T-helper 2 cell treated with Interferon-gamma antibody and Interleukin-4, amounts not matched to agents 5 μg/mL and 100 μg/mL, for 36 hours (primary cell): ENCODE measurements around the gene CNTN5.
"Not testable (repeated sequence)": the region's sequence is repeated elsewhere in the genome, so short reads cannot be mapped to it uniquely, and the experiment has no call there.

Experiments
- DNase-seq: peaks from one replicate; pipeline ENCODE4 v3.0.0; 2021; ENCODE audit warnings: low spot score
- H3K27ac Mint-ChIP-seq: one replicate; pipeline ENCODE4 v1.8.0; 2021; ENCODE audit warnings: mild to moderate bottlenecking, mixed read lengths
- H3K27me3 Mint-ChIP-seq: one replicate; pipeline ENCODE4 v1.8.0; 2021; ENCODE audit warnings: low read depth, mixed read lengths
- H3K36me3 Mint-ChIP-seq: one replicate; pipeline ENCODE4 v1.8.0; 2021; ENCODE audit warnings: low read depth, mixed read lengths
- H3K4me1 Mint-ChIP-seq: one replicate; pipeline ENCODE4 v1.8.0; 2021; ENCODE audit warnings: low read depth, mixed read lengths
- H3K4me3 Mint-ChIP-seq: one replicate; pipeline ENCODE4 v1.8.0; 2022; ENCODE audit warnings: mild to moderate bottlenecking, moderate library complexity, mixed read lengths
- H3K9me3 Mint-ChIP-seq: one replicate; pipeline ENCODE4 v1.8.0; 2021; ENCODE audit warnings: mixed read lengths

Gene CNTN5

DNA sequence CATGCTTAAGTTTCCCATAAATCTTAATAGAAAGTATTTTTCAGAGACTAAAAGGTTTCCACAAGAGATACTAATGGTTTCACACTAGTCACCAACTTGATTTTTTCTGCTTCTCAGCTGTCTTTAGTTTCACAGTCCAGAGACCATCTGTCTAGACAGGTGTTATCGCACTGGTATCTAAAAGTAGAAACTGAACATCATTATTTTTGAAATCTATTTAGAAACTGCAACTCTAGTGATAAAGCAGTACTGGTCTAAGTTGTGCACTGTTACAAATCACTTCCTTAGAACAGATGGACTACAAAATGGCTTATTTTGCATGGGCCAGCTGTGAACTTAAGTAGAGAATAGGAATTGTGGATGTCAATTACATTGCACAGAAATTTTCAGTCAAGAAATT is 78.0 kb downstream of the CNTN5 start:
- no peaks in the 10 kb centered on the region for H3K4me1 Mint-ChIP-seq
- H3K27me3 Mint-ChIP-seq = no peaks in the 10 kb centered on the region
- DNase-seq = no peak
- H3K9me3 Mint-ChIP-seq = peaks cover 22% of the 10 kb centered on the region
- H3K27ac Mint-ChIP-seq = no peak overlapping the region
- H3K4me3 Mint-ChIP-seq = no peak overlapping the region
- no peaks in the 10 kb centered on the region for H3K36me3 Mint-ChIP-seq

- H3K27me3 Mint-ChIP-seq = no peaks in the 10 kb centered on the region
- no peaks in the 10 kb centered on the region for H3K4me1 Mint-ChIP-seq
- DNase-seq = no peak
- H3K27ac Mint-ChIP-seq = no peak overlapping the region
- H3K4me3 Mint-ChIP-seq = no peak overlapping the region
- peaks cover 16% of the 10 kb centered on the region for H3K9me3 Mint-ChIP-seq
- no peaks in the 10 kb centered on the region for H3K36me3 Mint-ChIP-seq
These were observed 96.9 kb downstream of the CNTN5 start for GRCh38 chr11:99117603-99118002.

- H3K4me3 Mint-ChIP-seq, H3K27me3 Mint-ChIP-seq, H3K27ac Mint-ChIP-seq, H3K36me3 Mint-ChIP-seq, DNase-seq, H3K4me1 Mint-ChIP-seq: not testable (repeated sequence)
- peaks cover 43% of the 10 kb centered on the region for H3K9me3 Mint-ChIP-seq
These were observed 113.1 kb downstream of the CNTN5 start for GRCh38 chr11:99133862-99134261.

DNA sequence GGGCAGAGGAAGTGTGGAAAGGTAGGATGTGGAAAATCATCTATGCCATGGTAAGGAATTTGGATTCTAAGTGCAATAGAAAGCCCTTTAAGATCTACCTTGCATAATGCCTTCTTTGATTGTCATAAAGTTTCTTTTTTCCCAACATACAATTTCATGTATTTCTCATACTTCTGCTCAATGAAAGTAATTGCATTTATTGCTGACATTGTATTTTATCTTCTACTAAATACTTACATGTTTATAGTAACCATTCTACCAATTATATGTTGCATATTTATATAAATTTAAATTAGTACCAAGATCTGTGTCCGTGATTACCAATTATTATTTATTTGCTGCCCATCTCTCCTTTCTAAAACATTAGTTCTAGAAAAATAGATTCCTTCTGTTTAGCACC is 114.8 kb downstream of the CNTN5 start:
- no peak overlapping the region for H3K27ac Mint-ChIP-seq
- no peaks in the 10 kb centered on the region for H3K36me3 Mint-ChIP-seq

DNA sequence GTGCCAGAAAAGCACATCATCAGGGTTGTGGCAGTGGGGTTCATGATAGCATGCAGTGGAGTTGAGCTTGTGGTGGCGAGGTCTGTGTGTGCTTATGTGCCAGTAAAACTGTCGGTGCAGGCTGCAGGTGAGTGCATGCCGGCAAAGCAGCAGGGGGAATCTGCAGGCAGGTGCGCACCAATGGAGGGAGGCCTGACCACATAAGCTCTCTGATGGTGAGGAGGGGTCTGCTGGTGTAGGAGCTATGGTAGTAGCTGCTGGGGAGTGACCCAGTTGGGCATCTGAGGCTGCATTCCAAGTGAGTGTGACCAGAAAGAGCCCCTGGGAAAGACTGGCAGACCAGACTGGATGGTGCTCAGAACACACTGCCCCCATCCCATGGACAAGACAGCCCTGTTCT is 121.5 kb downstream of the CNTN5 start:
- Mint-ChIP-seq H3K27me3 (no peaks in the 10 kb centered on the region), H3K4me3 (no peak overlapping the region), H3K4me1 (no peaks in the 10 kb centered on the region), H3K27ac (no peak overlapping the region), H3K9me3 (peaks cover 25% of the 10 kb centered on the region), H3K36me3 (no peaks in the 10 kb centered on the region)
- DNase-seq = no peak

More for the DNA sequence above, 114.8 kb downstream of the CNTN5 start:
- DNase-seq = no peak
- no peaks in the 10 kb centered on the region for H3K27me3 Mint-ChIP-seq
- H3K9me3 Mint-ChIP-seq = peaks cover 29% of the 10 kb centered on the region
- no peak overlapping the region for H3K4me3 Mint-ChIP-seq
- H3K4me1 Mint-ChIP-seq = no peaks in the 10 kb centered on the region

GRCh38 chr11:99148352-99148751 is 127.6 kb downstream of the CNTN5 start:
- Mint-ChIP-seq H3K4me1 (no peaks in the 10 kb centered on the region), H3K4me3 (no peak overlapping the region), H3K9me3 (peaks cover 25% of the 10 kb centered on the region), H3K27me3 (no peaks in the 10 kb centered on the region), H3K36me3 (no peaks in the 10 kb centered on the region), H3K27ac (no peak overlapping the region)
- DNase-seq = no peak

GRCh38 chr11:99154277-99154676 is 133.5 kb downstream of the CNTN5 start:
- Mint-ChIP-seq H3K4me1 (no peaks in the 10 kb centered on the region), H3K27me3 (no peaks in the 10 kb centered on the region), H3K4me3 (no peak overlapping the region), H3K36me3 (no peaks in the 10 kb centered on the region), H3K27ac (no peak overlapping the region), H3K9me3 (peaks cover 25% of the 10 kb centered on the region)
- DNase-seq = no peak

- Mint-ChIP-seq H3K27me3 (no peaks in the 10 kb centered on the region), H3K27ac (no peak overlapping the region)
These were observed 139.7 kb downstream of the CNTN5 start for GRCh38 chr11:99160447-99160846.

GRCh38 chr11:99162819-99163218 is 142.1 kb downstream of the CNTN5 start:
- DNase-seq = no peak
- H3K27me3 Mint-ChIP-seq = no peaks in the 10 kb centered on the region
- H3K36me3 Mint-ChIP-seq = no peaks in the 10 kb centered on the region

More at GRCh38 chr11:99160447-99160846, 139.7 kb downstream of the CNTN5 start:
- H3K4me1 Mint-ChIP-seq = no peaks in the 10 kb centered on the region
- H3K4me3 Mint-ChIP-seq = no peak overlapping the region
- DNase-seq = no peak
- no peaks in the 10 kb centered on the region for H3K36me3 Mint-ChIP-seq
- peaks cover 12% of the 10 kb centered on the region for H3K9me3 Mint-ChIP-seq

GRCh38 chr11:99170591-99170990 is 149.8 kb downstream of the CNTN5 start:
- Mint-ChIP-seq H3K4me3 (no peak overlapping the region), H3K9me3 (peaks cover 24% of the 10 kb centered on the region), H3K36me3 (no peaks in the 10 kb centered on the region), H3K4me1 (no peaks in the 10 kb centered on the region), H3K27me3 (no peaks in the 10 kb centered on the region), H3K27ac (no peak overlapping the region)
- no peak for DNase-seq

More at GRCh38 chr11:99162819-99163218, 142.1 kb downstream of the CNTN5 start:
- Mint-ChIP-seq H3K4me3 (no peak overlapping the region), H3K4me1 (no peaks in the 10 kb centered on the region), H3K9me3 (peaks cover 12% of the 10 kb centered on the region), H3K27ac (no peak overlapping the region)

- DNase-seq = no peak
- Mint-ChIP-seq H3K4me3 (no peak overlapping the region), H3K27ac (no peak overlapping the region), H3K9me3 (peaks cover 31% of the 10 kb centered on the region), H3K27me3 (no peaks in the 10 kb centered on the region), H3K4me1 (no peaks in the 10 kb centered on the region), H3K36me3 (no peaks in the 10 kb centered on the region)
These were observed 150.6 kb downstream of the CNTN5 start for GRCh38 chr11:99171330-99171729.

DNA sequence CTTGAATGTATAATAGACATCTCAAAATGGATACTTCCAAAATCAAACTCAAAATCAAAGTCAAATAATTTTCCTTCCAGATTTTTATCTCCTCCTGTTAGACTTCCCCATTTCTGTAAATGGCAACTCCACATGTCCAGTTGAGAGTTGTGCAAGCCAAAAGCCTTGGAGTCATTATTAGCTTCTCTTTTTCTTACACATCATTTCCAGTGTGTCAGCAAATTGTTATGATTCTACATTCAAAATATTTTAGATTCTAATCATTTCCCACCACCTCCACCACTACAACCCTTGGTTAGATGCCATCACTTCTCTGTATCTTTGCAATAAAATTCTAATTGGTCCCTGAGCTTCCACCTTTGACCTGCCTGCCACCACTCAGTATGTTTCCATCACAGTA is 155.7 kb downstream of the CNTN5 start:
- Mint-ChIP-seq H3K36me3 (no peaks in the 10 kb centered on the region), H3K9me3 (peaks cover 52% of the 10 kb centered on the region), H3K27me3 (no peaks in the 10 kb centered on the region), H3K4me3 (no peak overlapping the region), H3K4me1 (no peaks in the 10 kb centered on the region), H3K27ac (no peak overlapping the region)
- no peak for DNase-seq

DNA sequence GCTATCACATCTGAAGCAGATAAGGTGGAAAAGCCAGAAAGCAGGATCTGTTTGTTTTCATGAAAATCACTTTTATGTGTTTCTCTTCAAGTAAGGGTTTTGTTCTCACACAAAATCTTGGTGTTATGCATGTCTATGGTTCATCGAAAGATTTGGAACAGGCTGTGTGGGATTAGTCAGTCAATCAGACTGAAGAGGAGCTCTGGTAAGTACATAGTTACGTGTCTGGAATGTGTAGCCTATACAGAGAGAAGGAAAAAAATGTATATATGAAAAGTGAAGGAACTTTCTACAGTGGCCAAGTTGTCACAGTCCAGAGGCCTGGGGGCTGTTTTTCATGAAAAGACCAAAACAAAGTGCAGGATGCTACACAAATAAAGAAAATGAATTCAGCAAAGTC is 156.7 kb downstream of the CNTN5 start:
- no peak overlapping the region for H3K27ac Mint-ChIP-seq
- H3K27me3 Mint-ChIP-seq = no peaks in the 10 kb centered on the region
- H3K36me3 Mint-ChIP-seq = no peaks in the 10 kb centered on the region
- no peak for DNase-seq
- no peak overlapping the region for H3K4me3 Mint-ChIP-seq
- H3K4me1 Mint-ChIP-seq = no peaks in the 10 kb centered on the region
- H3K9me3 Mint-ChIP-seq = peaks cover 57% of the 10 kb centered on the region

DNA sequence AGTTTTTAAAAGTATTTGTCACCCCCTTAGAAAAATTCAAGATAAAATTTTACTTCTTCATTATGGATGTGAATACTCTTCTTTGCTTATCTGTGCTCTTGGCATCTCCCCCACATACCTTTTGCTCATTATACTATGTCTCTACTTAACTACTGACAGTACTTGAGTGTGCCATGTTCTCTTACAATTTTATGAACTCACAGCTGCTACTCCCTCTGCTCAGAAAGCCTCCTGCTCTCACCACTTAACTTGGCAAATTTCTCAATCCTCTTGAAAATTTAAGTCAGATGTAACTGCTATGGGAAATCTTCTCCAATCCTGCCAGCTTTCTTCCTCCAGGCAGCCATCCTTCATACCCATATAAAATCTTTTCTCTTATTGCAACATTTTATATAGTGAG is 163.4 kb downstream of the CNTN5 start:
- H3K9me3 Mint-ChIP-seq = peaks cover 40% of the 10 kb centered on the region
- no peak overlapping the region for H3K4me3 Mint-ChIP-seq
- H3K27me3 Mint-ChIP-seq = no peaks in the 10 kb centered on the region
- DNase-seq = no peak
- H3K27ac Mint-ChIP-seq = no peak overlapping the region
- H3K36me3 Mint-ChIP-seq = no peaks in the 10 kb centered on the region
- H3K4me1 Mint-ChIP-seq = no peaks in the 10 kb centered on the region

- Mint-ChIP-seq H3K27ac (no peak overlapping the region), H3K4me3 (no peak overlapping the region)
- no peak for DNase-seq
These were observed 167.5 kb downstream of the CNTN5 start for GRCh38 chr11:99188221-99188620.

More at GRCh38 chr11:99188221-99188620, 167.5 kb downstream of the CNTN5 start:
- H3K36me3 Mint-ChIP-seq = no peaks in the 10 kb centered on the region
- H3K27me3 Mint-ChIP-seq = no peaks in the 10 kb centered on the region
- no peaks in the 10 kb centered on the region for H3K4me1 Mint-ChIP-seq
- peaks cover 34% of the 10 kb centered on the region for H3K9me3 Mint-ChIP-seq
